ENCODE data around the gene POLR2E. TPM values are rescaled to one million over a fixed set of nuclear protein-coding genes. Genes with fewer than 3 reads are reported as not detected.

The POLR2E gene
- total and polyA plus RNA-seq, 2 of the 8 experiments (the other 6 are each of a cell fraction or from before 2014, with no cell fraction given) = 281 to 381 TPM

- no peak for TF ChIP-seq CHD7 (IDR thresholded peaks at IDR 0.05; ENCODE audit: insufficient replicate concordance, low read length)
Observed at GRCh38 chr19:1094655-1094977, 559 bp downstream of the POLR2E start (continued).
